T-helper 1 cell (primary cell): Measurements from ENCODE around the gene MAP3K12.
"Not testable (repeated sequence)": the region's sequence is repeated elsewhere in the genome, so short reads cannot be mapped to it uniquely, and the experiment has no call there.

Experiments
- DNase-seq, 5 donors: peaks; one replicate each; pipeline ENCODE4 v3.0.0-alpha.2; 2012 to 2020

MAP3K12 gene

GRCh38 chr12:53489242-53489864, 9.9 kb downstream of the MAP3K12 start:
- DNase-seq: no peak

GRCh38 chr12:53486736-53487487, 12.3 kb downstream of the MAP3K12 start:
- DNase-seq: no peak

- no peak for DNase-seq
These were observed 13.1 kb downstream of the MAP3K12 start for GRCh38 chr12:53485955-53486735.

- DNase-seq: no peak
These were observed 14.3 kb downstream of the MAP3K12 start for GRCh38 chr12:53484686-53485575.

GRCh38 chr12:53483979-53484377, 15.3 kb downstream of the MAP3K12 start:
- no peak for DNase-seq

- DNase-seq: no peak
These were observed 15.9 kb downstream of the MAP3K12 start for GRCh38 chr12:53483225-53483978.

GRCh38 chr12:53482626-53483168, 16.6 kb downstream of the MAP3K12 start:
- no peak for DNase-seq

GRCh38 chr12:53481939-53482586, 17.2 kb downstream of the MAP3K12 start:
- DNase-seq: no peak

GRCh38 chr12:53481458-53481857, 17.8 kb downstream of the MAP3K12 start:
- DNase-seq: not testable (repeated sequence)

GRCh38 chr12:53480491-53481442, 18.5 kb downstream of the MAP3K12 start:
- DNase-seq: no peak

- DNase-seq: no peak
These were observed 19.9 kb downstream of the MAP3K12 start for GRCh38 chr12:53479331-53479730.

GRCh38 chr12:53478865-53479264, 20.4 kb downstream of the MAP3K12 start:
- DNase-seq: no peak

GRCh38 chr12:53476769-53477209, 22.5 kb downstream of the MAP3K12 start:
- DNase-seq: no peak

GRCh38 chr12:53474819-53475218, 24.4 kb downstream of the MAP3K12 start:
- DNase-seq: no peak

- DNase-seq: no peak
These were observed 25.2 kb downstream of the MAP3K12 start for GRCh38 chr12:53474077-53474476.

- no peak for DNase-seq
These were observed 27.1 kb downstream of the MAP3K12 start for GRCh38 chr12:53472056-53472582.

- DNase-seq: no peak
These were observed 31.0 kb downstream of the MAP3K12 start for GRCh38 chr12:53468282-53468681.

- DNase-seq: no peak
These were observed 31.4 kb downstream of the MAP3K12 start for GRCh38 chr12:53467880-53468279.

GRCh38 chr12:53467082-53467481, 32.2 kb downstream of the MAP3K12 start:
- no peak for DNase-seq
